ENCODE data around the gene MDGA2.

The MDGA2 gene

DNA sequence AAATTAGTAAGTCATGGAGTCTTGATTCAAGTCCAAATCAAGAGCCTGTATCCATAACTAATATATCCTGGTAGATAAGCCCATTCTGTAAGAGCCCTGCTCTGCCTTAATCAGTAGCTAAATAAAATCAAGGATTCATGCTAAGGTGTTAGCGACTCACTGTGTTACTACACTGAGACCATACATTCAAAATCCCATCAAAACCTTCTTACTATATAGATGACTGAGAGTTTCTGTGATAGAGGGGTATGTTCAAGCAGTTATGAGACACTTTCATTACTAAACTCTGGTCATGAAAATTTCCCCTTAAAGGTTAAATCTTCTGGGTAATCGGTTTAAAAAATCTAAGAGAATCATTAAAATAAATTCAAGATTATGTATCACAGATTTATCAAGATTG, 78.5 kb downstream of the MDGA2 start:
- no peaks in the 10 kb centered on the region for H3K36me3 Mint-ChIP-seq (ENCODE audit: low read depth)
- peaks cover 2% of the 10 kb centered on the region for H3K9me3 Mint-ChIP-seq
- no peak overlapping the region for H3K27ac Mint-ChIP-seq
- H3K27me3 Mint-ChIP-seq (ENCODE audit: low read depth): no peaks in the 10 kb centered on the region
- no peak overlapping the region for H3K4me3 Mint-ChIP-seq
- TF ChIP-seq CTCF (IDR thresholded peaks at IDR 0.05; ENCODE audit: unreplicated experiment in 3 of 3): no peak
- H3K4me1 Mint-ChIP-seq: no peaks in the 10 kb centered on the region

GRCh38 chr14:47596232-47596631, 79.2 kb downstream of the MDGA2 start:
- no peak overlapping the region for H3K27ac Mint-ChIP-seq
- no peaks in the 10 kb centered on the region for H3K27me3 Mint-ChIP-seq (ENCODE audit: low read depth)
- H3K4me3 Mint-ChIP-seq: no peak overlapping the region
- H3K4me1 Mint-ChIP-seq: no peaks in the 10 kb centered on the region
- H3K36me3 Mint-ChIP-seq (ENCODE audit: low read depth): no peaks in the 10 kb centered on the region
- peaks cover 5% of the 10 kb centered on the region for H3K9me3 Mint-ChIP-seq
- no peak for TF ChIP-seq CTCF (IDR thresholded peaks at IDR 0.05; ENCODE audit: unreplicated experiment in 3 of 3)

DNA sequence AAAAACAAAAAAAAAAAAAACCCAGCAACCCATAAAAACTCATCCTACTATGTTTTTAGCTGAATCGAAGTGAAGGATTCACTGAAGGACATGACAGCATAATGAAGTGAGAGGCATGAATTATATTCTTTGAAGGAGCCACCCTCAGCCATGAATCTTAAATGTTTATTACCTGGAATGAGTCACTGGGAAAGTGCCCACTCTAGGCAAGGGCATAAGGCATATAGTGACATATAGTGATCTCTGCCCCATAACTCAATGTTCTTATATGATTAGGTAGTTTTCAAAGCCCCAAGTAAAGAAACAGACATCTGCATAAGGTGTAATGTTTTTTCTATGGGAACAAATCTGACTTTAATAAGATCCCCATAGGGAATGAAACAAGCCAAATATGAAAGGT, 79.9 kb downstream of the MDGA2 start:
- Mint-ChIP-seq H3K27me3 (ENCODE audit: low read depth) (no peaks in the 10 kb centered on the region), H3K27ac (no peak overlapping the region), H3K4me3 (no peak overlapping the region), H3K9me3 (peaks cover 5% of the 10 kb centered on the region), H3K36me3 (ENCODE audit: low read depth) (no peaks in the 10 kb centered on the region), H3K4me1 (no peaks in the 10 kb centered on the region)
- no peak for TF ChIP-seq CTCF (IDR thresholded peaks at IDR 0.05; ENCODE audit: unreplicated experiment in 3 of 3)

DNA sequence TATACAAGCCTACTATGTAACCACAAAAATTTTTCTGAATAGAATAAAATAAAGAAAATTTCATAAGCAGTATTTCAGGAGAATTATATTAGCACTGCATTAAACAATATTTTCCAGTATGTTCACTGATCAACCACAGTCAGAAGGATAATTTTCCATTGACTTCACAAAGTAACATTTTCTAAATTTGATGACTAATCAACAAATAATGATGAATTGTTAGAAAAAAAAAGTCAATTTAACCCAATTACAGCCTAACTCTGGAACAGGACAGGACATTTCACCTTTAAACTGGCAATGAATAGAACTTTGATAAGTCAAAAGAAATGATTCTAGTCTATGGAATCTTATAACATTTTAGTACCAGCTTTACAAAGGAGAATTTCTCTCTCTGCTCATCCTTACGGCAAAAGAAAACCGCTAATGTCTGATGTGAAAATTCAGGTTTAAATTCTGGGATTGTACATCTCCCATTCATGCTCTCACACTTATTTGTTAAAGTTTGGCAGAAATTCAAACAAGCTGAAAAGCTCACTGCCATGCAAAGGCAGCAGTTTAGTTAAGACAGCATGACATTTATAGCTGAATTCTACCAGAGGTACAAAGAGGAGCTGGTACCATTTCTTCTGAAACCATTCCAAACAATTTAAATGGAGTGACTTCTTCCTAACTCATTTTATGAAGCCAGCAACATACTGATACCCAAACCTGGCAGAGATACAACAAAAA, 84.5 kb downstream of the MDGA2 start:
- Mint-ChIP-seq H3K4me3 (no peak overlapping the region), H3K4me1 (no peaks in the 10 kb centered on the region), H3K36me3 (ENCODE audit: low read depth) (no peaks in the 10 kb centered on the region), H3K27me3 (ENCODE audit: low read depth) (no peaks in the 10 kb centered on the region), H3K27ac (no peak overlapping the region), H3K9me3 (peaks cover 5% of the 10 kb centered on the region)
- TF ChIP-seq CTCF (IDR thresholded peaks at IDR 0.05; ENCODE audit: unreplicated experiment in 3 of 3): no peak

DNA sequence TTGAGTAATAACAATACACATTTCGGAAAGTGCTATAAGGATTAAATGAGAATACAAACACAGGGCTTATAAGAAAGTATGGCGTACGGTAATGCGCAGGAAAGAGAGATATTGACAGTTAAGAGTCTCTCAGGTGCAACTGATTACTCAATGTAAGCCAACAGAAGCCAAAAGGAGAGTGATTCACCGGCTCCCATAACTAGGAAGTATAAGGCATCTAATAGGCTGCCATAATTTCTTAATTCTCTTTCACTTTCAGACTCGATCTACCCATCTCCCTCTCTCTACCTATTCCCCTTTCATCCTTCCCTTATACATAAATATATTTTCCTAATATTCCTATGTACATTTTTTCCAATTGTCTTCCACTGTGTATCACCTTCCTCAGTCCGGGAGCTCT, 90.0 kb downstream of the MDGA2 start:
- Mint-ChIP-seq H3K4me1 (no peaks in the 10 kb centered on the region), H3K9me3 (no peaks in the 10 kb centered on the region), H3K4me3 (no peak overlapping the region), H3K36me3 (ENCODE audit: low read depth) (no peaks in the 10 kb centered on the region), H3K27me3 (ENCODE audit: low read depth) (no peaks in the 10 kb centered on the region), H3K27ac (no peak overlapping the region)
- no peak for TF ChIP-seq CTCF (IDR thresholded peaks at IDR 0.05; ENCODE audit: unreplicated experiment in 3 of 3)

DNA sequence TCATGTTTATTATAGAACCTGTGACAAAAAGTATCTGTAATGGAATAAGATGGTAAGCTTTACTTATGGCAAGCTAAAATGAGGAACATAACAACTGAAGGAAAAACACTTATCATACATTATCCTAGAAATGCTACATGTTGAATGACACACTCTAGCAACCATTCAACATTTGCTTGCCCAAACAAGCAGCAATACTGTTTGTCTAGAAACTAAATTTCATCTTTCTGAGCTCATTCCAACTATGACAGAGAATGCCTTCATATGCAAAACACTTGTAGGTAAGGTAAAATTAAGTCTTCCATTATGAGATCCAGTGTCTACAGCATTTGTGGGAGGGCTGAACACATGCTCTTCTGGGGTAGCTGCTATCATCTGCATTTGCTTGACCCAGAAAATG, 108.1 kb downstream of the MDGA2 start:
- TF ChIP-seq CTCF (IDR thresholded peaks at IDR 0.05; ENCODE audit: unreplicated experiment in 3 of 3): no peak
- no peak overlapping the region for H3K27ac Mint-ChIP-seq
- peaks cover 14% of the 10 kb centered on the region for H3K9me3 Mint-ChIP-seq
- no peaks in the 10 kb centered on the region for H3K36me3 Mint-ChIP-seq (ENCODE audit: low read depth)
- H3K27me3 Mint-ChIP-seq (ENCODE audit: low read depth): no peaks in the 10 kb centered on the region
- H3K4me3 Mint-ChIP-seq: no peak overlapping the region
- no peaks in the 10 kb centered on the region for H3K4me1 Mint-ChIP-seq
